Stimulated activated CD4-positive, alpha-beta T cell treated with anti-CD3 and anti-CD28 coated beads, Interleukin-2, amount 100 ng/mL, for 48 hours (primary cell): ENCODE measurements around the gene SLC24A4.

Source experiments
- DNase-seq, 2 donors: peaks; one replicate each; pipeline ENCODE4 v3.0.0-alpha.2; 2020

SLC24A4 gene

GRCh38 chr14:92440345-92441003, 117.5 kb downstream of the SLC24A4 start:
- no peak for DNase-seq

- no peak for DNase-seq
Observed at GRCh38 chr14:92441751-92442504, 119.0 kb downstream of the SLC24A4 start.

GRCh38 chr14:92443167-92443566, 120.2 kb downstream of the SLC24A4 start:
- DNase-seq: no peak

GRCh38 chr14:92443741-92444140, 120.8 kb downstream of the SLC24A4 start:
- no peak for DNase-seq

- no peak for DNase-seq
Observed at GRCh38 chr14:92446771-92447170, 123.8 kb downstream of the SLC24A4 start.

GRCh38 chr14:92447416-92448197, 124.6 kb downstream of the SLC24A4 start:
- no peak for DNase-seq

GRCh38 chr14:92448786-92449185, 125.8 kb downstream of the SLC24A4 start:
- no peak for DNase-seq

GRCh38 chr14:92449404-92450181, 126.6 kb downstream of the SLC24A4 start:
- DNase-seq: no peak

- no peak for DNase-seq
Observed at GRCh38 chr14:92450351-92451070, 127.5 kb downstream of the SLC24A4 start.

- DNase-seq: no peak
Observed at GRCh38 chr14:92451245-92451644, 128.3 kb downstream of the SLC24A4 start.

- no peak for DNase-seq
Observed at GRCh38 chr14:92451755-92452154, 128.8 kb downstream of the SLC24A4 start.

- no peak for DNase-seq
Observed at GRCh38 chr14:92452471-92452870, 129.5 kb downstream of the SLC24A4 start.

- no peak for DNase-seq
Observed at GRCh38 chr14:92453691-92454090, 130.7 kb downstream of the SLC24A4 start.

- no peak for DNase-seq
Observed at GRCh38 chr14:92455231-92455630, 132.3 kb downstream of the SLC24A4 start.

- DNase-seq: no peak
Observed at GRCh38 chr14:92456215-92457015, 133.4 kb downstream of the SLC24A4 start.

- no peak for DNase-seq
Observed at GRCh38 chr14:92457016-92457565, 134.1 kb downstream of the SLC24A4 start.

- DNase-seq: no peak
Observed at GRCh38 chr14:92458136-92459029, 135.4 kb downstream of the SLC24A4 start.

- DNase-seq: no peak
Observed at GRCh38 chr14:92459030-92459949, 136.3 kb downstream of the SLC24A4 start.

GRCh38 chr14:92459950-92460421, 137.0 kb downstream of the SLC24A4 start:
- no peak for DNase-seq
